Measurements from ENCODE around the gene ZCCHC24.
A peak's percentile ranks its signal among the peaks of the same experiment; 100 is the strongest.

ZCCHC24 gene

GRCh38 chr10:79445161-79445976, at the start of gene ZCCHC24:
TSS of gene ZCCHC24 (minus strand) at chr10:79445624. CDS start at chr10:79445440, 184 bp downstream.
- DNase-seq: peak; percentile 96

- DNase-seq: no peak
Measured at GRCh38 chr10:79493806-79494205, 48.4 kb upstream of the ZCCHC24 start.

GRCh38 chr10:79492839-79493238, 47.4 kb upstream of the ZCCHC24 start:
- DNase-seq: no peak

- DNase-seq: no peak
Measured at GRCh38 chr10:79492256-79492655, 46.8 kb upstream of the ZCCHC24 start.

- no peak for DNase-seq
Measured at GRCh38 chr10:79491143-79491835, 45.9 kb upstream of the ZCCHC24 start.

- no peak for DNase-seq
Measured at GRCh38 chr10:79490400-79491142, 45.1 kb upstream of the ZCCHC24 start.

GRCh38 chr10:79488870-79489269, 43.4 kb upstream of the ZCCHC24 start:
- DNase-seq: no peak

GRCh38 chr10:79488336-79488735, 42.9 kb upstream of the ZCCHC24 start:
- DNase-seq: peak; percentile 91

- DNase-seq: no peak
Measured at GRCh38 chr10:79487296-79488194, 42.1 kb upstream of the ZCCHC24 start.

- DNase-seq: no peak
Measured at GRCh38 chr10:79484476-79484875, 39.1 kb upstream of the ZCCHC24 start.

- DNase-seq: no peak
Measured at GRCh38 chr10:79483948-79484347, 38.5 kb upstream of the ZCCHC24 start.

- no peak for DNase-seq
Measured at GRCh38 chr10:79483299-79483698, 37.9 kb upstream of the ZCCHC24 start.

GRCh38 chr10:79482741-79483140, 37.3 kb upstream of the ZCCHC24 start:
- DNase-seq: no peak

GRCh38 chr10:79482304-79482703, 36.9 kb upstream of the ZCCHC24 start:
- no peak for DNase-seq

- no peak for DNase-seq
Measured at GRCh38 chr10:79479283-79479909, 34.0 kb upstream of the ZCCHC24 start.

GRCh38 chr10:79477456-79477855, 32.0 kb upstream of the ZCCHC24 start:
- no peak for DNase-seq

GRCh38 chr10:79476645-79477044, 31.2 kb upstream of the ZCCHC24 start:
- no peak for DNase-seq

GRCh38 chr10:79475877-79476276, 30.5 kb upstream of the ZCCHC24 start:
- no peak for DNase-seq

GRCh38 chr10:79475119-79475653, 29.8 kb upstream of the ZCCHC24 start:
- no peak for DNase-seq

GRCh38 chr10:79473496-79474095, 28.2 kb upstream of the ZCCHC24 start:
- no peak for DNase-seq

GRCh38 chr10:79472951-79473350, 27.5 kb upstream of the ZCCHC24 start:
- DNase-seq: no peak
